ENCODE results near the gene VWF.

GRCh38 chr12:6146951-6147350 is 22.5 kb upstream of the VWF start:
- TF ChIP-seq POLR2A (IDR thresholded peaks at IDR 0.05; ENCODE audit: low read length) = no peak
- TF ChIP-seq GATA1 (IDR thresholded peaks at IDR 0.05; ENCODE audit: low read depth, low read length) = no peak

Measured in erythroblast (primary cell).